GM21723 (cell line): ENCODE results near the gene UBE2J2.

Experiments used
- ATAC-seq: cut with Tn5 transposase; IDR thresholded peaks from one replicate; pipeline ENCODE4 v1.9.1; 2021; ENCODE audit warnings: mild to moderate bottlenecking, moderate library complexity; ENCODE audit not compliant: unreplicated experiment

Gene UBE2J2

DNA sequence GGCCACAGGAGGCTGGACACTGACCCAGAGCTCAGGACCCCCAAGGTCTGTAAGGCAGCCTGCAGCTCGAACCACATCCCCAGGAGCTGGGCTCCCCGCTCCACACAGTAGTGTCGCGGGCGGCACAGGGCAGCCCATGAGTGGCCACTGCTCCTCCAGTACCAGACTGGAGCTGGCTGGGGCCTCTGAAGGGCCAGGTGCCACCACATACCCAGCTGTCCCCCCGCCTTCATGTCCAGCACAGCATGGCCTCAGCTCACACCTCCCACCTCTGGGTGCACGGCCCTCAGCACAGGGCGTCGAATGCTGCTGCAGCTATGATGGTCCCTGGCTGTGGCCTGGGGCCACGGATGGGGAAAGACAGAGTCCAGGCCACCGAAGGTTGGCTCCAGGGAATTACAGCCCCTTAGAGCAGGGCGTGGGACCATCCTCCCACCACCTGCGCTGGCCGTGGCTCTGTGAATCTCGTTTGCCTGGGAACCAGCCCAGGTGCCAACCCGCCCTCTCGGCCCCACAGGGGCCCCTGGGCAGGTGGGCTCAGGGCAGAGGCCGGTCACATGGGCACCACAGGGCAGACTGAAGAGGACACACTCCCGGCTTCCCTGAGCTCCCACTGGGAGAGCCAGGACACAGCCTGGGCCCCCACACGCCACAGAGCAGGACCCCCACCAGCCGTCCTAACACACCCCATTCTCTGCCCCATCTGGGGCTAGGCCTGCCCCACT, 57.6 kb downstream of the UBE2J2 start:
- no peak for ATAC-seq

GRCh38 chr1:1215080-1215676, 58.5 kb downstream of the UBE2J2 start:
- no peak for ATAC-seq

DNA sequence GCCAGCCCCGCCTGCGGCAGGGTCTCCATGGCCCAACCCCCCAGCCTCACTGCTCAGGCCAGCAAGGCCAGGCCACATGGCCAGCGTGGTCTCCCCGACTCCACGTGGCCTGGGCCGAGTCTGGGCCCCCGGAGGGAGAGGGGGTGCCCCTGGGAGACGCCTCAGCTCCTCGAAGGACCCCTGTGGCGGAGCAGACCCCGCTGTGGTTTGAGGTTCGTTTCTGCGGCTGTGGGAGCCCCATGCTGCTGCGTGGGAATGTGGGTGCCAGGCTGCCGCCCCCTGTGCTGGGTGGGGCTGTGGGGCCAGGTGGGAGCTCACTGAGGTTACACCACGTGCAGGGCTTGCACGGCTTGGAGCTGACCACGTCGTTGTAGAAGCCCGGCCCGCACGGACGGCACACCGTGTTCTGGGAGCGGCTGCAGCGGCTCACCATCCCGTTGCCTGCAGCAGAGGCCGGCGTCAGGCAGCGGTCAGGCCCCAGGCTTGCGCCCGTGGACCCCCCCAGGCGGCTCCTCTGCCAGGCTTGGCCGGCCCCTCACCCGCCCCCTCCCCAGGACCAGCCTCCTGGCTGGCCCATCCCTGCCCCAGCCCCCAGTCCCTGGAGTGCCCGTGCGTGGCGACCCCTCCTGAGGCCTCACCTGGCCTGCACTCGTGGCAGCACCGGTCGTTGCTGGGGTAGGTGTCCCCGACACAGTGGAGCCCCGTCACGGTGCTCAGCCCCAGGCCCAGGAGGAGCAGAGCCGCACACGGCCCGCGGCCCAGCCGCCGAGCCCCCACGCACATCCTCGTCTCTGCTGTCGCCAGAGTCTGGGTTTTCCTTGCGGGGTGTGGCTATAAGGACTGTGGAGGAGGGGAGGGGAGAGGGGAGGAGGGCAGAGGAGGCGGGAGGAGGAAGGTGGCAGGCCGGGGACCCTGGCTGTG, 60.0 kb downstream of the UBE2J2 start, which contains the start of gene TNFRSF4:
TSS of gene TNFRSF4 (minus strand) at position 809 of the 921 bp plus-strand sequence. CDS start at position 783, 26 bp downstream.
- ATAC-seq: no peak

GRCh38 chr1:1212780-1213344, 60.8 kb downstream of the UBE2J2 start:
- no peak for ATAC-seq

DNA sequence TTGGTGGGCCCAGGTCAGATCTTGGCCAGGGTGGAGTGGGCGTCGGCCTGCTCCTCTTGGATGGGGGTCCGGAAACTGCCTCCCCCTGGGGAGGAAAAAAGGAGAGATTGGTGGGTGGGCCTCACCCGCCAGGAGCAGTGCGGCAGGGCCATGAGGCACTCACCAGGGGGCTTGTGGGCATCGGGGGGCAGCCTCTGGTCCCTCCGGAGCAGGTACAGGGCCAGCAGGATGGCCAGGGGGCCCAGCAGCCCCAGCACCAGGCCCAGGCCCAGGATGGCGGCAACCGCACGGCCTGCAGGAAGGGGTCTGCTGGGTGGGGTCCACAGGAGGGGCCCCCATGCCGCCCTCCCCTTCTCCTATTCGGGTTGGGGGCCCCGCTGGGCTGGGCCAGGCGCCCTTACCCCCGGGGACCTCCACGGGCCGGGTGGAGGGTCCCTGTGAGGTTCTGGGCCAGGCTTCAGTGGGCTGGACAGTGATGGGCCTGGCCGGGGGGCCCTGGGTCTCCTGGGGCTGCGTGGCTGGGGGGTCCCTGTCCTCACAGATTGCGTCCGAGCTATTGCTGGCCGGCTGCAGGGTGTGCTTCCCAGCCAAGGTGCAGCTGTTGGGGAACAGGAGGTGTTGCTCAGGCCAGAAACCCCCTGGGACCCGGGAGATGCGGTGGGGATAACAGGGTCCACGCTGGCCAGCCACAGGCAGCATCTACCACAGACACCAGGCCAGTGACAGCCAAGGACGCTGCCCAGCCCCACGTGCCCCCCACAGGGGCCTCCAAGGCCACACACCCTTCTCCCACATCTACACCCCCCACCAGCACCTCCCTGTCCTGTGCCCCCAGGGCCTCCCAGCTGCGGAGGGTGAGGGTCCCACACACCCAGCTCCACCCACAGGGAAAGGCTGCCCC, 61.9 kb downstream of the UBE2J2 start:
- ATAC-seq: no peak

DNA sequence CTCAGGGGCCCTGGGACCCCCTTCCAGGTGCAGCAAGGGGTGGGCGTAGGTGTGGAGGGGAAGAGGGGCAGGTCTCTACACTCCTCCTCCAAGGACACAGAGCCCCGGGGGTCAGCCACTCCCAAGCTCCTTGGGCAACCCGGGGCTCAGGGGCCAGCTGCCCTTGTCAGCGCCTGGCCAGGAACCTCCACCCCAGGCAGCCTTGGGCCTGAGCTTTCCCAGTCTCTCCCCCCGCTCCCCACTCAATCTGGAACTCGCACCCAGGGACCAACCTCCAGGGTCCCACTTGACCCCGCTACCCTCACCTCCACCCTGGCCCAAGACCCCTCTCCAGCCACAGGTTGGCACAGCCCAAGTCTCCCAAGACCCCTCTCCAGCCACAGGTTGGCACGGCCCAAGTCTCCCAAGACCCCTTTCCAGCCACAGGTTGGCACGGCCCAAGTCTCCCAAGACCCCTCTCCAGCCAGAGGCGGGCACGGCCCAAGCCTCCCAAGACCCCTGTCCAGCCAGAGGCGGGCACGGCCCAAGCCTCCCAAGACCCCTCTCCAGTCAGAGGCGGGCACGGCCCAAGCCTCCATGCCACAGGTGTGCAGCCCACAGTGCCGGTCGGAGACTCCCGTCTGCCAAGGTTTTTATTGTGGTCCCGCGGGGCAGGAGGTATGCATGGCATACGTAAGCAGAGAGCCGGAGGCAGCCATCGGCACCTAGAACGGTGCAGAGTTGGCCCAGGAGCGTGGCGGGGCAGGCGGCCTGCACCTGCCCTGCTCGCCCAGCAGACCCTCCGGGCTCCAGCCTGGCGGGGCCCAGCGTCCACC, 62.7 kb downstream of the UBE2J2 start:
- ATAC-seq: no peak

- no peak for ATAC-seq
Measured at GRCh38 chr1:1208713-1209433, 64.8 kb downstream of the UBE2J2 start.

- no peak for ATAC-seq
Measured at GRCh38 chr1:1207571-1207892, 66.1 kb downstream of the UBE2J2 start.

DNA sequence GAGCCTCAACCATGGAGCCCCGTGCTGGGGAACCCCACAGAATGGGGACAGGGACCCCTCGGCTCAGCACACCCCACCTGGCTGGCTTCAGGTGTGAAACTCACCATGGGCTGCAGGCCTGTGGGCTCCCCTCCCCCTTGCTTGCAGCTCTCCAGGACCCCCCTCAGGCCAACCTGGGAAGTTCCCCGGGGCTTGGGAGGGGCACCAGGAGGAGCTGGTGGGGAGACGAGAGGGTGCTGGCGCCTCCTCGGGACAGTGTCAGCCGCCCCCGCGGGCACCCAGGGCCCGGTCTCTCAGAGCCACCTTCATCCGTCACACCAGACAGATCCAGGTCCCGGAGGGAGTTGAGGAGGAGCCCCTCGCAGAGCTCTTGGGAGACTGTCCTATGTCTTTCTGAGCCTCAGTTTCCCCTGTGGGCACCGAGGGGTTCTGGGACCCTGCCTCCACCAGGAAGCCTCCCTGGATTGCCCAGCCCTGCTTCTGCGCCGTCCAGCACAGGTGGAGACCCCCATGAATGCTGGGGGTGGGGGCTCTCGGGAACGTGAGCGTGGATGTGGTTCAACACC, 66.6 kb downstream of the UBE2J2 start:
- no peak for ATAC-seq

DNA sequence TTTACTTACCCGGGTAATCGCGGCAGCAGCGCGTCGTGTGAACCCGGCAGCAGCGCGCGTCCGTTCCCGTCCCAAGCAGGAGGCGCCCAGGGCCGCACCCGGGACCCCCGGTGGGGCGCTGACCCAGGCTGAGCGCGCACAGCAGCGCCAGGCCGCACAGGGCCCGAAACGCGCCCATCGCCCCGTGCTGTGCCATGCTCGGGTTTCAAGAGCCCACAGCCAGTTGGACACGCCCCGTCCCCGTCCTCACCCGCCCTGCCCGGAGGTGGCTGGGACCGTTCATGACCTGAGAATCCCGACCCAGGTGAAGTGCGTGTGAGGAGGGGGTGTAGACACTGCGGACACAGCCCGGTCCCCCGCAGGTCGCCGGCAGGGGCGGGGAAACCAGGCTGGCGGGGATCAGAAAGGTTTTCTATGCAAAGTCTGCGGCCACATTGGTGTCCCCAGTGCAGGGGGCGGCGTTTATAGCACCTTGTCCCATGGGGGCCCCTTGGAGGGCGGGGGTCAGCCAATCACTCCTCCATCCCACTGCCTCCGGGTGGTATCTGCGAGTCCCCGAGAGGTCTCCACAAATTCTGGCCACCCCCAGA, 67.2 kb downstream of the UBE2J2 start, which contains the start of gene TNFRSF18:
TSS of gene TNFRSF18 (minus strand) at position 217 of the 590 bp plus-strand sequence. CDS start at position 196, 21 bp downstream.
- no peak for ATAC-seq

GRCh38 chr1:1205769-1206375, 67.8 kb downstream of the UBE2J2 start:
- no peak for ATAC-seq

DNA sequence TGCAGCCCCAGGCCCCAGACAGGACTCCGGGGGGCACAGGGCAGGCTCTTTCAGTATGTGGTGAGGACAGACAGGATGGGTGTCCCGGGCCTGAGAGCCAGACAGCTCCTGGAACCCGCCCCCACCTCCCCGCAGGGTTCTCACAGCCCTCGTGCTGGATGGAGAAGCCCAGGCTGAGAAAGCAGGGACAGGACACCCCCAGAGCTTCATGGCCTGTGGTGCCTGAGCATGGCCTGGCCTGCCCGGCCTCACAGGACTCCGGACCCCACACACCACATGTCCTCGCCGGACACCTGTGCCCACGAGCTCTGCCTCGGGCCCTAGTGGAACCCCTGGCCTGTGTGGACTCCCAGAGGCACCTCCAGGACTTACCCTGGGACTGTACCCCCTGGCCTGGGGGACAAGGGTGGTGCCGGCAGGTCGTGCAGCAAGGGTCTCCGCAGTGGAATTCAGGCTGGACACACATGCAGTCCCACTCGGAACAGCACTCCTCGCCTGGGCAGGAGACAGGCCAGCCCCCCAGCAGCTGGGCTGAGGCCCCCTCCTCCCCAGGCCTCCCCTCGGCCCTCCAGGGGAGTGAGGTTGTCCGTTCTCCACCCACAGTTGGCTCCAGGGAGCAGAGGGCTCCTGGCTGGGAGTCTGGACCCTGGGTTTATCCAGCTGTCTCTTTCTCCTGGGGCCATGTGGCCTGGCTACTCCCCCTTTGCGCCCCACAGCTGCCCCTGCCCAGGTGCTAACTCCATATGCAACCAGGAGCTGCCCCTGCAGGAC, 68.5 kb downstream of the UBE2J2 start:
- ATAC-seq: no peak

GRCh38 chr1:1204425-1204920, 69.2 kb downstream of the UBE2J2 start:
- no peak for ATAC-seq
